GM12801 (cell line): ENCODE measurements around the gene PRDM5.

Experiments
- TF ChIP-seq, protein P1 (sequence below): IDR thresholded peaks from one replicate; pipeline ENCODE4 v1.5.1; 2011; ENCODE audit warnings: control low read depth; ENCODE audit not compliant: insufficient read length; ENCODE audit errors: extremely low read depth

Gene PRDM5

DNA sequence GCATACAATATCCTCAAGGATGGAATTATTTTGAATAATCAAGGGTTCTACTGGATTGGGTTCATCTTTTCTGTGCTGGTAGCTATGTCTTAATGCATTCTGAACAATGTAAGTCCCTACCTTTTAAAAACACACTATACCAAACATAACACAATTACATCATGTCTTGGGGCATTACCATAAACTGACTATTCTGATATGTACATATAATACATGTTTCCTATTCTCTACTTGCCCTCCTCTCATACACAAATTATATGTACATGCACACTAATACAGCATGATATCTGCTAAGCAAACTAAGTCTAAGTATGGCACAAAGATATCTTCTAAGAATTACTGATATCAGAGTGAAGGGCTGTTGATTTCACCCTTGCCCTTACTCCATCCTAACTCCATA lies 147.1 kb downstream of the PRDM5 start:
- TF ChIP-seq, protein P1, sequence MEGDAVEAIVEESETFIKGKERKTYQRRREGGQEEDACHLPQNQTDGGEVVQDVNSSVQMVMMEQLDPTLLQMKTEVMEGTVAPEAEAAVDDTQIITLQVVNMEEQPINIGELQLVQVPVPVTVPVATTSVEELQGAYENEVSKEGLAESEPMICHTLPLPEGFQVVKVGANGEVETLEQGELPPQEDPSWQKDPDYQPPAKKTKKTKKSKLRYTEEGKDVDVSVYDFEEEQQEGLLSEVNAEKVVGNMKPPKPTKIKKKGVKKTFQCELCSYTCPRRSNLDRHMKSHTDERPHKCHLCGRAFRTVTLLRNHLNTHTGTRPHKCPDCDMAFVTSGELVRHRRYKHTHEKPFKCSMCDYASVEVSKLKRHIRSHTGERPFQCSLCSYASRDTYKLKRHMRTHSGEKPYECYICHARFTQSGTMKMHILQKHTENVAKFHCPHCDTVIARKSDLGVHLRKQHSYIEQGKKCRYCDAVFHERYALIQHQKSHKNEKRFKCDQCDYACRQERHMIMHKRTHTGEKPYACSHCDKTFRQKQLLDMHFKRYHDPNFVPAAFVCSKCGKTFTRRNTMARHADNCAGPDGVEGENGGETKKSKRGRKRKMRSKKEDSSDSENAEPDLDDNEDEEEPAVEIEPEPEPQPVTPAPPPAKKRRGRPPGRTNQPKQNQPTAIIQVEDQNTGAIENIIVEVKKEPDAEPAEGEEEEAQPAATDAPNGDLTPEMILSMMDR: no peak

DNA sequence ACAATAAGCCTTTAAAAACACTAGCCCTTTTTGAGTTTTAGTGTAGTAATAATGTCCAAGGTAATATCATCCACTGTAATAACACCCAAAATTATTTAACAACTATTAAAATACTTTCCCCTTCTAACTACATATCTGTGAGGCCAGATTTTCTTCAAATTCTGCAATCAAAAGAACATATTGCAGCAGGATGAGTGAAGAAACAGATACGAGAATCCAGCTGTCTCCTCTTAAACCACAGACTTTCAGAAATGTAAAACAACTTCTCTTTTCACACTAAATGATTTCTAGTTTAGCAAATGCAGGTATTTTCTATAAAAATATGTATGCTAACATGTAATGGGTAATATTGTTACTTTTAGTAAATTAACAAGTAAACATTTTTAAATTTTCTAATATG lies 148.9 kb downstream of the PRDM5 start:
- TF ChIP-seq, protein P1: no peak

DNA sequence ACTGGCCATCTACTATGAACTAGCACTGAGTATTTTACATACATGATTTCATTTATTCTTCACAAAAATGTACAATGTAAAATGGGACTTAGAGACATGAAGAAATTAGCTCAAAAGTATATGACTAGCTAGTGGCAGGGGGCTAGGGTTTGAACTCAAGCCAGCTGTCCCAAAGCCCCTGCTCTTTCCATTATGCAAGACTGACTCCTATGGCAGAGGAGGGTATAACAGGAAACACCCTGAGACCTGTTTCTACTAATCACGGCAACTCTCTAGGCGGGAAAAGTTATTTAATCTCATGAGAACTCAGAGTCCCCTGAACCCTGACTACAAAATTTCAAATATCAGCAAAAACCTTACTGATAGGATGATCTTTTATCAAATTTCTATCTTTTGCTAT lies 150.6 kb downstream of the PRDM5 start:
- TF ChIP-seq, protein P1: no peak

DNA sequence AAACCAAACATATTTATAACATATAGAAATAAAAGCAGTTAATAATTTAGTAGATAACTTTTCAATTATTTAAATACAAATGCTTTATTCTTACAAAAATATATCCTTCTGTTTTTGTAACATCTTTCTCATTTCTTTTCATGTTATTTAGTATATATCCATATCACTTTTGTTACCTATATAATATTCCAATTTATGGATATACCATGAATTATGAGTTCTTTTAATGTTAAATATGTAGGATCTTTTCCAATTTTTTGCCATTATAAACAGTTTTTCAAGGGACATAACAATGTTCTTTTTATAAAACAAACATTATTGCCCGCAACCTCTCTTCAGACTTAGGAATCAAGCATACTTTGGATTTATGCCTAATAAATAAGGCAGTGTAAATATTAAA lies 151.6 kb downstream of the PRDM5 start:
- TF ChIP-seq, protein P1: no peak

DNA sequence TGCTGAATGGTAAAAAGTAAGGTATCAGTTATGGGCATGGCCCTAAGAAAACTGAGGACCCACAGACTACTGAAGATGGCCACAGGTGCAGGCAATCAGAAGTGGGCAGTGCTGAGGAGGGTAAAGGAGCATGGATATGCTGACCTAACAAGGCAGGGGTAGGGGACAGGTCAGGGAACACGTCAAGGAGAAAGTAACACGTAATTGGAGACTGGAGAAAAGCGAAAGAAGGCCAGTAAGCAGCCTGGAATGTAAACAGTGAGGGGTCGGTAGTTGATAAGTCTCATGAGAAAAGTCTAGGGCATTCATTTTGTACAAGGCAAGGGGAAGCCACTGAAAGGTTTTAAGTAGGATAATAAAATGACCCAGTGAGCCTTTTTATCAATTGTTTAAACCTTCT lies 153.3 kb downstream of the PRDM5 start:
- TF ChIP-seq, protein P1: no peak

DNA sequence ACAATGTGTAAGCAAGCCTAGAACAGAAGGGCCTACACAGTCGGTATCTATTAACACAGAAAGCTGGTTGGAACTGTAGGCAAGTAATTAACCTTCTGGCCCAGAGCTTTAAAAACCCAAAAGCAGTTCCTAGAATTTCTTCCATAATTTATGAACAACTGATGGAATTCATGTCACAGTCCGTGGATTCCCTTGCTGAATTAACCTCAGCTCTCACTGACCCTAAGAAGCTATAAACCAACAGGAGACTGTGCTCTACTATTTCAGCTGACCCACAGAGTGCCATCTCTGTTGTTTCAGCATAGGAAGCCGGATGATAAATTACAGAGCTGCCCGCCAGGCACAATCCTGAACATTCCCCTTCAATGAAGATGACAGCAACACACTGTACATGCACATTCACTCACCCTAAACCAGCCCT lies 157.3 kb downstream of the PRDM5 start:
- TF ChIP-seq, protein P1: no peak

DNA sequence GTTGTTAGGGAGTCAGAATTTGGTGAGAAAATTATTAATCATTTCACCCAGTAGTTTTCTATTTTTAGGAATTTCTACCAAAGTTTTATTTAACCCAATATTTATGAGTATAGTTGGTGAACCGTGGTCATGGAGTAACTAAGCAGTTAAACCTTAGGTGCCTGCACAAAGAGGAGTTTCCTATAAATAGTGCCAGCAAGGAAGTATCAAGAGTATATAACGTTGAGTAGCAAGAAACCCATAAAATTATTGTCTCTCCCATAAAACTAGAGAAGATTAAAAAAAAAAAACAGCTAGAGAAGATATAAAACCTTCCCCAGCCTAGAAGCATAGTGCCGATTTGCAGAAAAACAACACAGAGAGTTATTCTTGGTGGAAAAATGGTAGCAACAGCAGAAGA lies 158.9 kb downstream of the PRDM5 start:
- TF ChIP-seq, protein P1: no peak

DNA sequence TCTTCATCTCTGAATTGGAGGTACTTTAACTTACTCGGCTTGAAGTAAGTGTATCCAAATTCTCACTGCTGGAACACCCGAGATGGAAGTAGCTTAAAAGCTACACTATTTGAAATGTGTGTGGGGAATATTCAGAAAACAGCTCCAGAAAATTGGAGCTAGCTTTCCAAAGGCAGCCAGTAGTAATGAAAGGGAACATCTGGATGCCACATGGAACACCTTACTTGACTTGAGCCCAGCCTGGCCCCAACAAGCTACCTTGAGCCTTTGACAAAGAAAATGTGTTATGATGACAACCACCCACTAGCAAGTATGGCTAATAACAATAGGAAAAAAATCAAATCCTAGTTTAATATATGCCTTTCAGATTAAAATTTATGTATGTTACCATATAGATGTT lies 161.5 kb downstream of the PRDM5 start:
- TF ChIP-seq, protein P1: no peak
